Brain pericyte (primary cell): ENCODE measurements around the gene LRRC7.
"Not testable (repeated sequence)": the region's sequence is repeated elsewhere in the genome, so short reads cannot be mapped to it uniquely, and the experiment has no call there.

Source experiments
- DNase-seq: peaks from one replicate; pipeline ENCODE4 v3.0.0-alpha.2; 2012; ENCODE audit warnings: low read depth, low spot score

LRRC7 gene

DNA sequence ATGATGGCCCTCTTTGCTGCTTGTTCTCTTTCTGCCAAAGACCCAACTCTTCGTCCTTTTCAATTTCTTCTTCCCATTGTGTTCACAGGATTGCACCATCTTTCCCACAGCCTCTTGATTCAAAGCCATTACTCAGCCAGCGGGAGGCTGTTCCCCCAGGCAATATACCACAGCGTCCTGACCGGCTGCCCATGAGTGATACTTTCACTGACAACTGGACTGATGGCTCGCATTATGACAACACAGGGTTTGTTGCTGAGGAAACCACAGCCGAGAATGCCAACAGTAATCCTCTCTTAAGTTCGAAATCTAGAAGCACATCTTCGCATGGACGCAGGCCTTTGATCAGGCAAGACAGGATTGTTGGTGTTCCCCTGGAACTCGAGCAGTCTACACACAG is 470.3 kb downstream of the LRRC7 start:
- no peak for DNase-seq

DNA sequence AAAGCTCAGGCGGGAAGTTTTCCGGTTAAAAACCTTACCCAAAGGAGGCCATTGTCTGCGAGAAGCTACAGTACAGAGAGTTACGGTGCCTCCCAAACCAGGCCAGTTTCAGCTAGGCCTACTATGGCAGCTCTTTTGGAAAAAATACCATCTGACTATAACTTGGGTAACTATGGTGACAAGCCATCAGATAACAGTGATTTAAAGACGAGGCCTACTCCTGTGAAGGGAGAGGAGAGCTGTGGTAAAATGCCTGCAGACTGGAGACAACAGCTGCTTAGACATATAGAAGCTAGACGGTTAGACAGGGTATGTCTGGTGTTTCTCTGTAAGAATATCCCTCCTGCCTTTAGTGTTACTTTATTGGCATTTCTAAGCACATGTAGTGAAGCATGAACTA is 471.8 kb downstream of the LRRC7 start:
- DNase-seq = no peak

- DNase-seq = no peak
Measured at GRCh38 chr1:70041317-70042045, 473.8 kb downstream of the LRRC7 start.

- no peak for DNase-seq
Measured at GRCh38 chr1:70042090-70042731, 474.5 kb downstream of the LRRC7 start.

DNA sequence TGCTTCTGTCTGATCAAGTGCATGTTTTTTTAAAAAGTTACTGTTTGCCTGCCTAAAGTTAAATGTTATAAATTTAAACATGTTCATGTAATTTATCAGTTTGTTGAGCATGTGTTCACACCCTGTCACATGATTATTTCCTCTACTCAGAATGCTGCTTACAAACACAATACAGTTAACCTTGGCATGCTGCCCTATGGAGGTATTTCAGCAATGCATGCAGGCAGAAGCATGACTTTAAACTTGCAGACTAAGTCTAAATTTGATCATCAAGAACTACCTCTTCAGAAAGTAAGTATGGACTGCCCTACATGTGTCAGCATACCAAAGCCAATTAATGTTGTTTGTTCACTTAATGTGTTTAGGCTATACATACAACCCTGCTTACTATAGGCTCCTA is 476.1 kb downstream of the LRRC7 start:
- DNase-seq = no peak

- no peak for DNase-seq
Measured at GRCh38 chr1:70044832-70045231, 477.1 kb downstream of the LRRC7 start.

DNA sequence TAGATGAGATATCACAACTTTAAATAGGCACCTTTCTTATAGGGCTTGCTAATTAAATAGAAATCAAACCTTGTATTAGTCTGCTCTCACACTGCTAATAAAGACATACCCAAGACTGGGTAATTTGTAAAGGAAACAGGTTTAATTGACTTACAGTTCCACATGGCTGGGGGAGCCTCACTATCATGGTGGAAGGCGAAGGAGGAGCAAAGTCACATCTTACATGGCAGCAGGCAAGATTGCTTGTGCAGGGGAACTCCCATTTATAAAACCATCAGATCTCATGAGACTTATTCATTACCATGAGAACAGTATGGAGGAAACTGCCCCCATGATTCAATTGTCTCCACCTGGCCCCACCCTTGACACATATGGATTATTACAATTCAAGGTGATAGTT is 477.9 kb downstream of the LRRC7 start:
- DNase-seq = not testable (repeated sequence)

DNA sequence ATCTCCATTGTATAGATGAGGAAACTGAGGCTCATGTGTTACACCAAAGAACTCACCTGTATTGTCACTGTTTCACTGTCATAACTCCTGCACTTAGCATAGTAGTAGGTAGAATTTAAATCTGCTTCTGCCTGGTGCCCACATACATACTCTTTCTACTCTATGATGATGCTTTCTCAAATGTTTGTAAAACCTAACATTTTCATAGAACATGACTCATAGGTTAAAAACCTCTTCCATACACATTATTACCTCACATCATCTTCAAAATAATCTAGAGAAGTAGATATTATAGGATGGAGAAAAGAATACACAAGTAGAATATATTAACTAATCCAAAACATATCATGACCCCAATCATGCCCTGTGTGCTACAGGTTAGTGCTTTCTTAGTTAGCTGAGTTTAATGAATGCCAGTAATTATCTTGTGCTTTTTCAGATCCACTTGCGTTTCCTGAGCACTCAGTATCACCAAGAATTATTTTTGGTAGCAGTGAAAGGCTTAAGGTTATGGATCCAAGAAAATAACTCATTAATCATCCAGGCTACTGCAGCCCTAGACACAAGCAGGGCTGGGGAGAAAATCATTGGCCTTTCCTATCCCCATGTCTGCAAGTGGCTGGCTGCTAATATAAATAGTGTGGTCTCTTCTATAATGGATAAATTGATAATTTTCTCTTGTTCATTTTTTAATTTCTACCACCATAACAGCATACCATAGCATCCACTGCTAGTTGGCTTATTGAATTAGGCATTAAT is 480.8 kb downstream of the LRRC7 start:
- no peak for DNase-seq

DNA sequence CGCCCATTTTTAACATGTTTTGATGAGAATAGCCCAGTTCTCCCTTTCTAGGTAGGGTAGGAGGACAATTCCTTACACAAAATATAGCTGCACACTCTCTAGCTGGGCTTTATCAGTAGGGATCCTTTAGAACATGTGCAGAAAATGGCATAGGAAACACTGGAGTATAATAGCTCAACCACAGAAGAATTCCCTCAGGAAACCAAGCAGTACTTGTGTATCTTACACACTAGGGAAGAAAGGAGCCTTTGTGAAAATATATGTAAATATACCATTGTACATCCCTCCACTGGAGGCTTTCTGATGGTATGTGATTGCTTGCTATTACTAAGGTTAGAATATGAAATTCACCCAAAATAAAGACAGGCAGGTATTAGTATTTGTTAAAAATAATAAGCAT is 484.2 kb downstream of the LRRC7 start:
- no peak for DNase-seq

- no peak for DNase-seq
Measured at GRCh38 chr1:70057500-70057899, 489.8 kb downstream of the LRRC7 start.

GRCh38 chr1:70061231-70061630 is 493.5 kb downstream of the LRRC7 start:
- DNase-seq = no peak

DNA sequence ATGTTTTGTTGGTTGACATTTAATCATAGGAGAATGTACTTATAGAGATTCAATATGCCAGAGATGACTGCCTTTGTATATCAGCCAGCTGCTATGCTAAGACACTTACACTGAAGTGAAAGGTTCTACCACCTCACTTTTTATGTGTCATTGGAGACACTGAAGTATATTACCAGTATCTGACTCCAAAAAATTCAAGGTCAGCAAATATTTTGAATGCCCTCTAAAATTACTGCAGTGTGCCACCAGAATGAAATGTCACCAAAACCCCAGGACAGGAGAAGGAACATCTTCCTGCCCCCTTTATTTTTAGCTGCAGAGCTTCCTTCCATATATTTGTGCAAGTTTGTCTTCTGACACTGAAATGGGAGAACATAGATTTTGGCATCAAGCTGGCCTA is 496.1 kb downstream of the LRRC7 start:
- DNase-seq = no peak

DNA sequence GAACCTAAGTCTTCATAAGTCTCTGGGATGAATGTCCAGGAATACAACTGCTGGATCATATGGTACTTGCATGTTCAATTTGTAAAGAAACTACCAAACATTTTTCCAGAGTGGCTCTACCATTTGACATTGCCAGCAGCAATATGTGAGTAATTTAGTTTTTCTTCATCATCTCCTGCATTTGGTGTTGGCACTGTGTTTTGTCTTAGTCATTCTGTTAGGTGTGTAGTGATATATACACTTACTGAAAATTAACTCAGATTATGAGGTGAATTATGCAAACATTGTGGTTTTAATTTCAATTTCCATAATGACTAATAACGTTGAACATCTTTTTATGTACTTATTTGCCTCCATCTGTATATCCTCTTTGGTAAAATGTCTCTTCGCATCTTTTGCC is 499.0 kb downstream of the LRRC7 start:
- no peak for DNase-seq

DNA sequence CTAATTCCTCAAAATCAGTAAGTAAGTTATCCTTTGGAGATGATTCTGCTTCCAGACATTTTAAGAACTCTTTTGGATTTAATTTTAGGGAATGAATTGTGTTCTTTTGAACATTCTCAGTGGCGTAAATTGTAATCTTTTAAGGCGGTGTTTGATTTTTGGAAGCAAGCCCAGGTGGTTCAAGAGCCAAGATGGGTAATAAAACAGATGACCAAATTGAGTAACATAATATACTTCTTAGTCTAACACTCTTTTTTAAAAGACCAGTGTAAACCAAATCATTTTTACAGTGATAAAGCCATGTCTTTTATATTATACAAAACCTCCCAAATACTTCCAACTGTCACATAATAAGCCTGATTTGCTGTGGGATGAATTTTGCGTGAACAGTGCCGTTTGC is 503.9 kb downstream of the LRRC7 start:
- DNase-seq = no peak

DNA sequence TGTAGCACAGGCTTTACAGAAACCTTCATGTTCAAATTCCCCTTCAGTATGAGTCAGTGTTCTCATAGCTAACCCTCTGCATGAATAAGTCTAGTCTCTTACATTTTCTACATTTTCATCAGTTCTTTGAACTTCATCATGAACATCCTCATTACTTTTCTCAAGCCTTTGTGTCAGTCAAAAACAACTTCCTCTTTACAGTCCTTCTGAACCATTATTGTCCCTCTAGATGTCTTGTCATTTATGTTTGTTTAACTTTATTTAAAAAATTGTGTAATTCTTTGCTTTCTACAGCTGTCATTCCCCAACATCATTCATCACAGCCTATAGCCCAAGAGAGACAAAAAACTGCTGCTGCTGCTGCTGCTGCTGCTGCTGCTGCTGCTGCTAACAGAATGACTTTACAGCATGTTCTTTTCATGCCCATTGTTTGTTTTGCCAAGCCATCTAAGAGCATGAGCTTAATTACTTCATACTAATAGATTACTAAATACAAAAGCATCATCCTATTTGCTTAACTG is 504.6 kb downstream of the LRRC7 start:
- DNase-seq = no peak

- no peak for DNase-seq
Measured at GRCh38 chr1:70075761-70076160, 508.0 kb downstream of the LRRC7 start.

DNA sequence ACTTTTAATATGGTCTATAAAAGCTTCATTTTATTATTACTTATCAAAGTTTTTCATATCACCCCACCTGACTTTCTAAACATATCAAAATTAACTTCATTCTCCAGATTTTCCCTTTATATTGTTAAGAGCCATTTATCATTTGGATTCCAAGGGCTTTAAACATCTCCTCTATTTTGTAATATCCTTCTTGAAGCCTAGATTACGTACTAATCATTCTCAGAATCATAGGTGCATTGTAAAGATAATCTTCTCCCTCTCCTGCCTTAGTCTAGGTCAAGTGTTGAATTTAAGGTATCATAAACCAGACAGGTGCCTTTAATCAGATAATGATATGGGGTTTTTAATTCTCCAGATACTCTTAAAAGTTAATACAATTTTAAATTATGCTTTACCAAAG is 509.3 kb downstream of the LRRC7 start:
- no peak for DNase-seq

GRCh38 chr1:70079546-70079945 is 511.8 kb downstream of the LRRC7 start:
- no peak for DNase-seq

- DNase-seq = no peak
Measured at GRCh38 chr1:70083519-70083918, 515.8 kb downstream of the LRRC7 start.

DNA sequence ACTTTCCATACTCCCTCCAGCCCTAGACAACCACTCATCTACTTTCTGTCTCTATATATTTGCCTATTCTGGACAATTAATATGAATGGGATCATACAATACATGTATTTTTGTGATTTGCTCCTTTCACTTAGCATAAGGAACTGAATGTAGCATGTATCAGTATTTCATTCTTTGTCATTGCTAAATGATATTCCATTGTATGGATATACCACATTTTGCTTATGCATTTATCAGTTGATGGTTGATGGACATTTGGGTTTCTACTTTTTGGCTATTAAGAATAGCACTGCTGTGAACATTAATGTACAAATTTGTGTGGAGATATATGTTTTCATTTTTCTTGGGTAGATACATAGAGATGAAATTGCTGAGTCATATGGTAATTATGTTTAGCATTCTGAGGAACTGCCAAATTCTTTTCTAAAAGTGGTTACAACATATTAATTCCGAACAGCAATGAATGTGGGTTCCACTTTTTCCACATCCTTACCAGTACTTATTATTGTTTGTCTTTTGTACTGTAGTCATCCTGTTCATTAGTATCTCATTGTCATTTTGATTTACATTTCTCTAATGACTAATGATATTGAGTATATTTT is 516.7 kb downstream of the LRRC7 start:
- DNase-seq = no peak

- no peak for DNase-seq
Measured at GRCh38 chr1:70085521-70085920, 517.8 kb downstream of the LRRC7 start.

DNA sequence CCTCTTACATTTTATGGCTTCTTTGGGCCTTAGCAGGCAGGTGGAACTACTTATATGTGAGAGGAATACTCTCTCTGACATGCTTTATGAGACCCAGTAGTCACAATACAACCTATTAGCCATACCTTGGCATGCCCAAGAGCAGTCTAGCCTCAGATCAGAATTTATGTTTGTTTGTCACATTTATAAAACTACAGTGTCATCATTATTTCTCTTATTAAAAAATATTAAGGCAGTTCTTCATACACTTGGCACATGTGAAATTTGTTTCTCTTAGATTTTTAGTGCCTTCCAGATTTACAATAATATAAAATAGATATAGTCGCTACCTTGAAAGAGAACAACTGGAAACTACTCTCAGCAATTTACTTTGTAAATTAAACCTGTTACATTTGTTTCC is 519.2 kb downstream of the LRRC7 start:
- DNase-seq = no peak
